ENCODE data around the gene FOXA3.

- TF ChIP-seq POLR2A (IDR thresholded peaks at IDR 0.05; ENCODE audit: low read length) (no peak), GATA1 (IDR thresholded peaks at IDR 0.05; ENCODE audit: low read depth, low read length) (no peak)
These were observed 12.5 kb downstream of the FOXA3 start for GRCh38 chr19:45876411-45877197.

Measured in erythroblast (primary cell).